ENCODE data around the gene KIF25.
A peak's percentile ranks its signal among the peaks of the same experiment; 100 is the strongest.

Gene KIF25

GRCh38 chr6:168037242-168037641 is 39.8 kb downstream of the KIF25 start:
- DNase-seq (no peak), ATAC-seq (no peak)

GRCh38 chr6:168037856-168038255 is 40.4 kb downstream of the KIF25 start:
- ATAC-seq (no peak), DNase-seq (no peak)

- ATAC-seq (no peak), DNase-seq (no peak)
These were observed 41.2 kb downstream of the KIF25 start for GRCh38 chr6:168038576-168039140.

- no peak for ATAC-seq
- no peak for DNase-seq
These were observed 41.8 kb downstream of the KIF25 start for GRCh38 chr6:168039301-168039700.

- DNase-seq (peak; percentile 15), ATAC-seq (no peak)
These were observed 42.4 kb downstream of the KIF25 start for GRCh38 chr6:168039849-168040248.

- no peak for DNase-seq
- ATAC-seq: no peak
These were observed 43.5 kb downstream of the KIF25 start for GRCh38 chr6:168040856-168041496.

- ATAC-seq: no peak
- DNase-seq: no peak
These were observed 44.5 kb downstream of the KIF25 start for GRCh38 chr6:168041928-168042327.

- no peak for ATAC-seq
- no peak for DNase-seq
These were observed 45.1 kb downstream of the KIF25 start for GRCh38 chr6:168042426-168043192.

- DNase-seq: no peak
- no peak for ATAC-seq
These were observed 45.8 kb downstream of the KIF25 start for GRCh38 chr6:168043193-168043847.

- DNase-seq (no peak), ATAC-seq (no peak)
These were observed 46.5 kb downstream of the KIF25 start for GRCh38 chr6:168043848-168044415.

GRCh38 chr6:168044521-168045130 is 47.2 kb downstream of the KIF25 start:
- ATAC-seq: no peak
- no peak for DNase-seq

GRCh38 chr6:168045141-168045691 is 47.7 kb downstream of the KIF25 start:
- DNase-seq (no peak), ATAC-seq (no peak)

- ATAC-seq (no peak), DNase-seq (no peak)
These were observed 48.5 kb downstream of the KIF25 start for GRCh38 chr6:168045706-168046620.

- no peak for DNase-seq
- ATAC-seq: no peak
These were observed 49.2 kb downstream of the KIF25 start for GRCh38 chr6:168046696-168047095.

- DNase-seq (no peak), ATAC-seq (no peak)
These were observed 50.6 kb downstream of the KIF25 start for GRCh38 chr6:168047841-168048723.

GRCh38 chr6:168048724-168049025 is 51.2 kb downstream of the KIF25 start:
- DNase-seq: no peak
- no peak for ATAC-seq

GRCh38 chr6:168049277-168049676 is 51.8 kb downstream of the KIF25 start:
- DNase-seq: no peak
- ATAC-seq: no peak

GRCh38 chr6:168049706-168050224 is 52.3 kb downstream of the KIF25 start:
- no peak for ATAC-seq
- DNase-seq: no peak

- DNase-seq (no peak), ATAC-seq (no peak)
These were observed 52.9 kb downstream of the KIF25 start for GRCh38 chr6:168050225-168050880.
